Endothelial cell of umbilical vein (primary cell): ENCODE data around the gene EPB41L3.

ENCODE experiments used
- CTCF ChIP-seq, 2 donors: IDR thresholded peaks; 1 replicate in 1 of 2; 2 replicates in 1 of 2; pipeline ENCODE4 v1.5.1; 2011; ENCODE audit warnings: low read length in 2 of 2, mild to moderate bottlenecking in 2 of 2, moderate library complexity in 2 of 2, control low read depth in 1 of 2, inconsistent platforms in 1 of 2, low read depth in 1 of 2; ENCODE audit not compliant: insufficient read depth in 1 of 2; ENCODE audit errors: extremely low read depth in 1 of 2
- EZH2 ChIP-seq: IDR thresholded peaks from 2 replicates; pipeline ENCODE4 v1.6.1; 2012; ENCODE audit warnings: borderline replicate concordance, low read depth, mild to moderate bottlenecking, moderate library complexity, low read length, inconsistent platforms; ENCODE audit not compliant: severe bottlenecking
- FOS ChIP-seq: IDR thresholded peaks from 2 replicates; pipeline ENCODE4 v1.6.1; 2011; ENCODE audit warnings: mild to moderate bottlenecking, low read length, moderate library complexity, borderline replicate concordance; ENCODE audit not compliant: insufficient read depth
- MAX ChIP-seq: IDR thresholded peaks from 2 replicates; pipeline ENCODE4 v1.6.1; 2011; ENCODE audit not compliant: insufficient read depth, insufficient read length
- MYC ChIP-seq: IDR thresholded peaks from one replicate; pipeline ENCODE4 v1.6.1; 2011; ENCODE audit warnings: mild to moderate bottlenecking, low read depth, low read length
- POLR2A ChIP-seq: IDR thresholded peaks from 2 replicates; pipeline ENCODE4 v1.6.1; 2012; ENCODE audit warnings: low read depth, mild to moderate bottlenecking, control low read depth, low read length
- POLR2AphosphoS5 ChIP-seq: IDR thresholded peaks from 2 replicates; pipeline ENCODE4 v1.6.1; 2012; ENCODE audit warnings: low read depth, mild to moderate bottlenecking, control low read depth, low read length, moderate library complexity; ENCODE audit not compliant: insufficient read depth

- TF ChIP-seq POLR2AphosphoS5 (no peak), CTCF (IDR thresholded peaks at IDR 0.05; ENCODE audit: extremely low read depth in 1 of 2, insufficient read depth in 1 of 2, low read depth in 1 of 2, low read length in 2 of 2) (no peak), MYC (no peak), POLR2A (no peak), FOS (no peak), MAX (no peak), EZH2 (no peak)
These were observed 44.7 kb upstream of the EPB41L3 start for GRCh38 chr18:5588529-5588928.
